HG02678 (cell line): ENCODE data around the gene AGAP1.

ENCODE experiments used
- ATAC-seq: cut with Tn5 transposase; IDR thresholded peaks from one replicate; pipeline ENCODE4 v1.9.1; 2021; ENCODE audit warnings: mild to moderate bottlenecking, moderate library complexity; ENCODE audit not compliant: unreplicated experiment

AGAP1 gene

DNA sequence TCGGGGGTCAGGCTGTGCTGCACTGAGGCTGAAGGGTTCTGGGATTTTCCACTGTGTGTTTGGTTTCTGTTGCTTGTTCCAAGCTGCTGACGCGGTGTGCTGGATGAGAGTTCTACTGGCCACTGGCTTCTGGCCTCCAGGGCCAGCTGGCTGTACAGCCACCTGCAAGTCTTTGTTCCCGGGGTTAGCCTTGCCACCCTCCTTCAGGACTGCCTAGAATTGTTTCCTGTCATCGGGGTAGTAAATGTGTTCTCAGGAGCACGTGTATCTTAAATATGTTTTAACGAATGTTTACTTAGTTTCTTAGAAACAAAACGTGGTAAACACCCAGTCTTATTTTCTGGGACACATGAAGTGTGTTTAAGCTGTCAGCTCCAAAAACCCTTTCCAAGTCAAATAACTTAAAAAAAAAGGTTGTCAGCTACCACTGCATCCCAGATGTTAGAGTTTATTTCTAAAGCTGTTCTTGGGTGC, 231.2 kb downstream of the AGAP1 start:
- ATAC-seq: no peak

DNA sequence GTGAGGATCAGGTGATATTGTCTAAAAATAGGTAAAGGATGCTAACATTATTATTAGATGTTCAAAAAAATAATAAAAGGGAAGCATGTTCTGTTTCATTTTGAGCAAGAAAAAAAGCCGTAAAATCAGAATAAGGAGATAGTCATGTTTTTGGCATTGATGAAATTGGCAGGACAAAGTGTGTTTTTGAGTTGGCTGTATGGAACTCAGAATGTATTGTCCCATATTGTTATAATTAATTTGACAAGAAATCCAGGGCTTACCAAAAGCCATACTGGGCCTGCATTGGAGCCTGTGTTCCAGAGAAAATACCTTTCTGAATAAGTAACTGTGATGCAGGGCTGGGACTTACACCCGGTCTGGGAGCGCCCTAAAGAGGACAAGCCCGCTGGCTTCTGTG, 232.0 kb downstream of the AGAP1 start:
- ATAC-seq: no peak

DNA sequence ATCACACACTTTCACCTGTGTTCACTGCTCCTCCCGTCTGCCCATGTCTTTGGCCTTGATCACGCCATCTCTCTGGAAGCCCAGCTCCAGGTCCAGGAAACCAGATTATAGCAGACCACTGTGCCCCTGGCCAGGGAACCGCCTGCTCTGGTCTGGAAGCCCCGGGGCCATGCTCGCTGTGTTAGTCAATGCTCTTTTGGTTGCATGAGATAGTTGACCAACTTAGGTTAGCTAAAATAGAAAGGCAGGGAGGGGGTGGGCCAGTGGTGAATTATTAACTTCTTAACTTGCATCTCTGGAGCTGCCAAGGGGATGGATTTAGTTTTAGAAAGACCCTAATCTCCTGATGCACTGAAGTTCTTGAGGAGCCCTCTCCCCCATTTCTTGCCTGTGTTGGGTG, 232.7 kb downstream of the AGAP1 start:
- ATAC-seq: no peak

DNA sequence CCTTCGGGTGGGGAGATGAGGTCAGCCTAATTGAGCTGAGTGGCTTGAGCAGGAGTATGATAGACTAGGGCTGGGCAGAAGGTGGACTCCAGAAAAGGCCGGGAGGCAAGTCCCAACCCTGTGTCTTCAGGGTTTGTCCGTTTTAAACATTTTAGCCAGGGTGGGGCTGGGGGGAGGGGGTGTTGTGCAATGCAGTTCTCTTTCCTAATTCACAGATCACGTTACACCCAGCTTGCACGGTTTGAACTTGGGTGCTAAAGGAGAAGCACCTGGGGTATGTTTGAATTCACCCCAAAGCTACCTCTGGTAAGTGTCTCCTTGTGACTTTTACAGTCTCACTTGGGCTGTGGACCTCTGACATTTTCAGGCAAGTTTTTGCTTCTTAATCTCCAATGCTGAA, 233.3 kb downstream of the AGAP1 start:
- no peak for ATAC-seq

DNA sequence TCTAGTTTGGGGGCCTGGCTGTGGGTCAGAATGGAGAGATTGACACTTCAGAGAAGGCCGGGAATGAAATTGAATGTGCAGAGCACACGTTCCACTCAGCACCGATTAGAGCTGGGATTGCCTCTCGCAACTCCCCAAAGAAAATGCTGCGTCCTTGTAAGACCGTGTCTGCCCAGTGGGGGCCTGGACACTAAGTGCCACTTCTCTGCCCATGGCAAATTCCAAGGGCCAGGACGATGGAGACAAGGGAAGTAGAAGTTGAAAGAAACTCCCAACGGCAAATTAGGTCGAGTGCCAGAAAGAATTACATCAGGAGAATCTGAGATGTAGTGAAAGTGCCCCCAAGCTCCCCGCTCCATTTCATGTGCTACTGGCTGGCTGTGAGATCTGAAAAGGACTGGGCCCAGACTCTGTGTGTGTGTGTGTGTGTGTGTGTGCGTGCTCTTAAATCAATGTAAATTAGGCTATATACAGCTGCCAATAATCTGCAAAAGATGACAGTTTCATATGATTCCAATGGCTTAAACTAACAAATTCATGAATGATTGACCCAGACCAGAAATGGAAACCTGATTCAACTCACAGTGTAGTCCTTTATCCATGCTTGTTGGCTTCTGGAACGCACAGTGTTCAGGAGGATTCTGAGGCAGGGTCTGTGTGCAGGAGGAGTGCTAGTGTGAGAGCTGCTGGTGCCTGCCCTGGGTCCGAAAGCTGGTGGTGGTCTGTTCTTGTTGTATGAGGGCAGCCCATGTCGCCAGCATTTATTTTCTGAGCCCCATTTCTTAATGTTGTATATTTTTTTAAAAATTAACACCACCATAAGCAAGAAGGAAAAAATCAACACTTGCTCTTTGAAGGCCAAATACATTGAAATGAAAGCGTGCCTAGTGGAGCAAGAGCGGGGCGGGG, 234.3 kb downstream of the AGAP1 start:
- ATAC-seq: no peak

DNA sequence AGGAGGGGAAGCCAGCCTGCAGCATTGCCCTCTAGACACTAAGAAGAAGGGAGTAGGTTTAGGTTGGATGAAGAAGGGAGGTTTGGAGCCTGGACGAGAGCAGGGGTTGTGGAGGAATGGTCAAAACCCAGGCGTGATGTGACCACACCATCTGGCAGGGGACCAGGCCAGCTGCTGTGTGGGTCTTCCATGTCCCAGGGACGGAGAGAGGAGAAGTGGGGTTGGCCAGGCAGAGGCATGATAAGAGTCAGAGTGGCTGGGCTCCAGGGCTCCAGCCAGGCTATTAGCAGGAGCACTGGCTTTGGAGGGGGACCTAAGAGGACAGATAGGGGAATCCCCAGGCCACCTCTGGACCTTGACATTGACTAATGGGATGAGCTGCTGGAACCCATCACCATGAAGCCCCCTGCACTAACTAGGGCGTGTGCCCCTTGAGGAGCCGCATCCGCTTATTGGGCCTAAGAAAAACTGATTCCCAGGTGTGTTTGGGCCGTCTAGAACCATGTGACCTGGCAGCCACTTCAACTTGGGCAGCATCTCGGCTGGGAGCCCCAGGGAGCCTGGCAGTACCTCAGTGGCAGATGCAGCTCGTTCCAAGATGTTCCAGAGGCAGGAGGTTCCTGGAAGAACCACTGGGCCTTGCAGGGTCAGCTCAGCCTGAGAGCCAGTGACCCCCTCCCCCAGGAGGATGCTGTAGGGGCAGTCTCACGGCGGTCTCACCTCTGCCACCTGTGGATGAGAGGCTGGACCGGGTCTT, 235.1 kb downstream of the AGAP1 start:
- ATAC-seq: no peak

- ATAC-seq: no peak
Measured at GRCh38 chr2:235729557-235729947, 235.7 kb downstream of the AGAP1 start.

GRCh38 chr2:235730115-235730514, 236.3 kb downstream of the AGAP1 start:
- no peak for ATAC-seq

DNA sequence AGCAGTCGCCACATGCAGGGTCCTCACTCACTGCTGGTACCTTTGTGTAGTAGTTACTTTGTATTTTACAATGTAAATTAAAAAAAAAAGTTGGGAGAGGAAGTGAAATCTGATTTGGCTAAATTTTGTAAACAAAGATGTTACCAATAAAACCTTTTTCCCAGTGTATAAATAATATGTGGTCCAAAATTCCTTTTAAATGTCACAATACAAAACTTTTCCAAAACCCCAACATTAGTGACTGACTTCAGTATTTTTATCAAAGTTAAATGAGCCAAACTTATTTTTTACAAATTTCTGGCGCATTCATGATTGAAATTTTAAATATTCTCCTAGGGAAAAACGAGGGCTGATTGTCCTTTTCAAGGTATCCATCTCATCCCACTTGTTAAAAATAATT, 239.9 kb downstream of the AGAP1 start:
- ATAC-seq: no peak

GRCh38 chr2:235734168-235734567, 240.3 kb downstream of the AGAP1 start:
- ATAC-seq: no peak

GRCh38 chr2:235734688-235735231, 240.9 kb downstream of the AGAP1 start:
- ATAC-seq: no peak

- ATAC-seq: no peak
Measured at GRCh38 chr2:235737396-235737795, 243.6 kb downstream of the AGAP1 start.

GRCh38 chr2:235737840-235738239, 244.0 kb downstream of the AGAP1 start:
- no peak for ATAC-seq

- ATAC-seq: no peak
Measured at GRCh38 chr2:235739704-235740415, 246.0 kb downstream of the AGAP1 start.

GRCh38 chr2:235740821-235741220, 247.0 kb downstream of the AGAP1 start:
- no peak for ATAC-seq

GRCh38 chr2:235744161-235744560, 250.3 kb downstream of the AGAP1 start:
- no peak for ATAC-seq

- ATAC-seq: no peak
Measured at GRCh38 chr2:235745597-235745996, 251.8 kb downstream of the AGAP1 start.

DNA sequence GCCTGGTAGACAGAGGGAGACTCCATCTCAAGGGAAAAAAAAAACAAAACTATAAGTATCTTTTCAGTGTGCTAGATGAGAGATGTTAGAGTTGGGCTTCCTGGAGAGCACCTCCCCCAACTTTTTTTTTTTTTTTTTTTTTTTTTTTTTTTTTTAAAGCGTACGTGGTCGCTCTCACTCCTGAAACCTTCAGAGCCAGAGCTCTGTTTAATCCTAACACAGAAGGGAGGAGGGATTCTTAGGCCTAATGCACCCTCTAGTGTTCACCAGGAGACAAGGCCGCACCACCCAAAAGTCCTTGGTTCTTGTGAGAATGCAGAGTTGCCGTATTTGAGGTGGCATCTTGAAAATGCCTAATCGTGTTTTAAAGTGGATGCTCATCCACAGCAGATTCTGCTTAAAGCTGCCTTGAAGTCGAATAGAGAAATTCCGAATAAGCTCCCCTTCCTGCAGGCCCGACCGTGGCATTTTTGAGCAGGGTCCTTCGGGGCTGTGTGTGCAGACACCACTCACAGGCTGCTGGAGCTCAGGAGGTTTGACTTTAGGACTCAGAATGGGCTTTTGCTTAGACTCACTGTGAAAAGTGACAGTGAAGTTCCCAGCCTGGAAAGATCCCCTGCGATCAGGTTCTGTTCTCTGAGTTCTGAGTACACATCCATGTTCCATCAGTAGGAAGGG, 252.6 kb downstream of the AGAP1 start:
- ATAC-seq: peak; percentile 58

DNA sequence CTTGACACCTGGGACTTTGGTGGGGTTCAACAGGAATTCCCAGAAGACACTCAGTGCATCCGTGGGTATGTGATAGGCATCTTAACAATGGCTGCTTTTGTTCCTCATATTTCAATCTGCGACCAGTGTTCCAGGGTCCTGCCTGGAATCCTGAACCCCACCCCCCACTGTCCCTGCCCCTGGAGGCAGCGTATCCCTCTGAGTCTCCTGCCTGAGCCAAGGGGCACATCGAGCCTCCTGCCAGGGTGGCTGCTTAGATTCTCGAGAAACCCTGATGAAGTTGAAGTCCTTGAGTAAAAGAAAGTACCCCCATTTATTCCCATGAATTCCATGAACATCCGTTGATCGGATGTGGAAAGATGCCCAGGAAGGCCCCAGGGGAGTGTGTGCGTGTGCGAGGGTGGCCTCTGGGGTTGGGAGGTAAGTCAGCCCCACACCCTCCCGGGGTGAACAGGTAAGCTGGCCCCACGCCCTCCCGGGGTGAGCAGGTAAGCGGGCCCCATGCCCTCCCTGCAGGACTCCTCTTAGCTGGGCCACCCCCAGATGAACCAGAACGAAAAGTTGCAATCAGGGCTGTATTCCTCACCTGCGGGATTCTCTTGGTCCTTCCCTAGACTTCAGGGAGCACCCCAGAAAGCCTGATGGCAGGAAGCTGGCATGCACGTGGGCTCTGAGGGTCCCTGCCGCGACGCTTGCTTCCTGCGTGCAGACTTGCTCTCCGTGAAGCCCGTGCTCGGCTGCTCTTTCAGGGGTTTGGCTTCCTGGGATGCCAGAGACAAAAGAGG, 253.3 kb downstream of the AGAP1 start:
- no peak for ATAC-seq

GRCh38 chr2:235747786-235748091, 253.9 kb downstream of the AGAP1 start:
- no peak for ATAC-seq
